Loucy (cell line): ENCODE measurements around the gene GAK.

Source experiments
- EZH2phosphoT487 ChIP-seq: fragments of 200-600 bp; IDR thresholded peaks from 2 replicates; pipeline ENCODE4 v1.6.1; 2018; ENCODE audit warnings: antibody characterized with exemption, mild to moderate bottlenecking, moderate library complexity, borderline replicate concordance
- TF ChIP-seq, protein P1 (sequence below): fragments of 200-600 bp; sonication (generic); conservative IDR thresholded peaks from 2 replicates; pipeline ENCODE4 v1.5.1; 2014; ENCODE audit warnings: mild to moderate bottlenecking, antibody characterized with exemption, low read length

DNA sequence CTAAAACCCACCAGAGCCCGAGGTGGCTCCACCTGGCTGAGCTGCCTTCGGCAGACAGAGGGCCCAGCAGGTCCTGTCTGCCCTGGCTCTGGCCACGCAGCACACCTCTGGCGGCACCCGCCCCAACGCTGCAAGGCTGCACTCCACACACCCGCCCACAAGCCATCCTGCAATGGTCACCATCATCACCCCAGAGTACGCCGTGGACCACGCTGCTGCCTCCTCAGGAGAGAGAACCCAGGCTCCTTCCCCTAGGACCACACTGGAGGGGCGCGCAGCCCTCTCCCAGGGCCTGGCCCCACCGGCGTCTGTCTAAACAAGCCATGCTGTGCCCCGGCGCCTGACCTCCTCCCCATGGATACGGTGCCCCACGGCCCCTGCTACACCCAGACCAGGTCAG lies 66.5 kb downstream of the GAK start:
- TF ChIP-seq, protein P1, sequence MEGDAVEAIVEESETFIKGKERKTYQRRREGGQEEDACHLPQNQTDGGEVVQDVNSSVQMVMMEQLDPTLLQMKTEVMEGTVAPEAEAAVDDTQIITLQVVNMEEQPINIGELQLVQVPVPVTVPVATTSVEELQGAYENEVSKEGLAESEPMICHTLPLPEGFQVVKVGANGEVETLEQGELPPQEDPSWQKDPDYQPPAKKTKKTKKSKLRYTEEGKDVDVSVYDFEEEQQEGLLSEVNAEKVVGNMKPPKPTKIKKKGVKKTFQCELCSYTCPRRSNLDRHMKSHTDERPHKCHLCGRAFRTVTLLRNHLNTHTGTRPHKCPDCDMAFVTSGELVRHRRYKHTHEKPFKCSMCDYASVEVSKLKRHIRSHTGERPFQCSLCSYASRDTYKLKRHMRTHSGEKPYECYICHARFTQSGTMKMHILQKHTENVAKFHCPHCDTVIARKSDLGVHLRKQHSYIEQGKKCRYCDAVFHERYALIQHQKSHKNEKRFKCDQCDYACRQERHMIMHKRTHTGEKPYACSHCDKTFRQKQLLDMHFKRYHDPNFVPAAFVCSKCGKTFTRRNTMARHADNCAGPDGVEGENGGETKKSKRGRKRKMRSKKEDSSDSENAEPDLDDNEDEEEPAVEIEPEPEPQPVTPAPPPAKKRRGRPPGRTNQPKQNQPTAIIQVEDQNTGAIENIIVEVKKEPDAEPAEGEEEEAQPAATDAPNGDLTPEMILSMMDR: no peak
- TF ChIP-seq EZH2phosphoT487: no peak
